GM18499 (cell line): ENCODE data around the gene SRP19.

Experiments used
- ATAC-seq: cut with Tn5 transposase; IDR thresholded peaks from one replicate; pipeline ENCODE4 v1.9.1; 2021; ENCODE audit warnings: moderate number of reproducible peaks; ENCODE audit not compliant: insufficient read depth, unreplicated experiment

SRP19 gene

GRCh38 chr5:112918136-112918535 lies 57.0 kb downstream of the SRP19 start:
- ATAC-seq: no peak

- ATAC-seq: no peak
These were observed 57.6 kb downstream of the SRP19 start for GRCh38 chr5:112918679-112919078.
